HG02642 (cell line): ENCODE data around the gene SCO2.
"Not testable (repeated sequence)": the region's sequence is repeated elsewhere in the genome, so short reads cannot be mapped to it uniquely, and the experiment has no call there.

ENCODE experiments used
- ATAC-seq: cut with Tn5 transposase; IDR thresholded peaks from one replicate; pipeline ENCODE4 v1.9.1; 2021; ENCODE audit warnings: mild to moderate bottlenecking; ENCODE audit not compliant: unreplicated experiment, poor library complexity

SCO2 gene

DNA sequence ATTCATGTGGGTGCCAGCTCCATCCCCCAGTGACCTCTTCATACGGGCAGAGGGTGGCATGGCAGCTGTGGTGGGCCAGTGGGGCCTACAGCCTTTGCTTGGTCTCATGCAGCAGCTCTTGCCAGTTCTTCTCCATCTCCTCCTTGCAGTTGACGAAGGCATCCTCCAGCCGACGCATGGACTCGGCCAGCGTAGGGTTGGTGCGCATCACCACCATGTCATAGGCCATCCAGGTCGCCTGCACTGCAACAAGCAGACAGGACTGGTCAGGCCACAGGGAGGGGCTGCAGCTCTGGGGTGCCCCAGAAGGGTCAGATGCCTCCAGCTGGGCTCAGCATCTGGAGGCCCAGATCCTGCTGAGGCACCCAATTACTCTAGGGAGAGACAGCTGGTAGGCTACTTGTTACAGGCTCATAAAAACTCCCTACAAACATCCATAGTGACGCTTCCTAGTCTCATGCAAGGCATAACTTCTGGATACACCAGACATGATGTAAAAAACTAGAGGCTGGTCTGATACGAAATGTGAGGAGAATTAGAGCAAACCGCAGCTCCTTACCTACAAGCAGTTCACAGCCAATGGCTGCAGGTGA, 25.9 kb upstream of the SCO2 start:
- no peak for ATAC-seq

DNA sequence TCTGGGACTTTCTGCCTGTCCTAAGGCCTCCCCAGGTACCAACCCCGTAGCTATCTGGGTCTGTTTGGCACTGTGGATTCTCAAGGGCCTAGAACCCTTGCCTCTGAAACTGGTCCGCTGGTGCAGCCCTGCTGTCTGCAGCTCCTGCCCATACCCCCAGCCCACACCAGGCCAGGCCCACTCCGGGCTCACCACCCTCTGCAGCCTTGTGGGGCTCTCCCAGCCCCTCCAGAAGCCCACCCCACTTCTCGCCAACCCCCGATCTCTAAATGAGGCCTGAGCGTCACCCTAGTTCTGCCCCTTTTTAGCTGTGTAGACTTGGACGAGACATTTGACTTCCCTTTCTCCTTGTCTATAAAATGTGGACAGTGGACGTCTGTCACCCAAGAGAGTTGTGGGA, 25.0 kb upstream of the SCO2 start:
- no peak for ATAC-seq

DNA sequence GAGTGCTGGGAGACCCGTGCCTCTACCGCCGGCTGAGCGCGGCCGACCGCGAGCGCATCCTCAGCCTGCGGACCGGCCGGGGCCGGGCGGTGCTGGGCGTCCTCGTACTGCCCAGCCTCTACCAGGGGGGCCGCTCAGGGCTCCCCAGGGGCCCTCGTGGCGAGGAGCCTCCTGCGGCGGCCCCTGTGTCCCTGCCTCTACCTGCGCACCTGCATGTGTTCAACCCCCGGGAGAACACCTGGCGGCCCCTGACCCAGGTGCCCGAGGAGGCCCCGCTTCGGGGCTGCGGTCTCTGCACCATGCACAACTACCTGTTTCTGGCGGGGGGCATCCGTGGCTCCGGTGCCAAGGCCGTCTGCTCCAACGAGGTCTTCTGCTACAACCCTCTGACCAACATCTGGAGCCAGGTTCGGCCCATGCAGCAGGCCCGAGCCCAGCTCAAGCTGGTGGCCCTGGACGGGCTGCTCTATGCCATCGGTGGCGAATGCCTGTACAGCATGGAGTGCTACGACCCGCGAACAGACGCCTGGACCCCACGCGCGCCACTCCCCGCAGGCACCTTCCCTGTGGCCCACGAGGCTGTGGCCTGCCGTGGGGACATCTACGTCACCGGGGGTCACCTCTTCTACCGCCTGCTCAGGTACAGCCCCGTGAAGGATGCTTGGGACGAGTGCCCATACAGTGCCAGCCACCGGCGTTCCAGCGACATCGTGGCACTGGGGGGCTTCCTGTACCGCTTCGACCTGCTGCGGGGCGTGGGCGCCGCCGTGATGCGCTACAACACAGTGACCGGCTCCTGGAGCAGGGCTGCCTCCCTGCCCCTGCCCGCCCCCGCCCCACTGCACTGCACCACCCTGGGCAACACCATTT, 23.8 kb upstream of the SCO2 start:
- ATAC-seq = no peak

DNA sequence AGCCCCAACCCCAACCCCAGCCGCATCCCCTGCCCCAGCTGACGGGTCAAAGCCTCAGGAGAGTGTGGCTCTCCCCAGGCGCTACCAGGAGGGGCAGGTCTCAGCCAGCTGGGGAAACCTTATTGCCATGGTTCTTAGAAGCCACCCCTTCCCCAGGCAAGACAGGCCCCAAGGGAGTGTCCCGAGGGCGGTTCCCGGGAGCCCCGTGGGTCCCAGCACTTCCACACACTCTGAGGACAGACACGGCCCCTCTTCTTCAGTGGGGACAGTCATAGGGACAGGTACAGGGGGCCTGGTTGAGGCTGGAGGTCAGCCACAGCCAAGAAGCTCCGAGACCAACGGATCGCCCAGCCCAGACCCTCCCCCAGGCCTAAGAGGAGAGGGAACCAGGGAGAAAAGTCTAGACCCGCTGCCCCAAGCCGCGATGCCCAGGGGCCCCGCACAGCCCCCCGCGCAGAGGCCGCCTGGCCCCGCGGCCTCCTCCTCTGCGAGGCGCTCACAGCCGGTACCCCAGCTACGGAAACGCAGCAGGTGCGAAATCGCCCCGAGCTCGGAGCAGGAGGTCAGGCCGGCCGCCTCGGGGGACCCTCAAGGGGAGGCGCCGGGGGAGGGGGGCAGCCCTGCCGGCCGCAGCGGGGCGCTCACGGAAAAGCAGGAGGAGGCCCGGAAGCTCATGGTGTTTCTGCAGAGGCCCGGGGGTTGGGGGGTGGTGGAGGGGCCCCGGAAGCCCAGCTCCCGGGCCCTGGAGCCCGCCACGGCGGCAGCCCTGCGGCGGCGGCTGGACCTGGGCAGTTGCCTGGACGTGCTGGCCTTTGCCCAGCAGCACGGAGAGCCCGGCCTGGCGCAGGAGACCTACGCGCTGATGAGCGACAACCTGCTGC, 22.9 kb upstream of the SCO2 start:
- no peak for ATAC-seq

DNA sequence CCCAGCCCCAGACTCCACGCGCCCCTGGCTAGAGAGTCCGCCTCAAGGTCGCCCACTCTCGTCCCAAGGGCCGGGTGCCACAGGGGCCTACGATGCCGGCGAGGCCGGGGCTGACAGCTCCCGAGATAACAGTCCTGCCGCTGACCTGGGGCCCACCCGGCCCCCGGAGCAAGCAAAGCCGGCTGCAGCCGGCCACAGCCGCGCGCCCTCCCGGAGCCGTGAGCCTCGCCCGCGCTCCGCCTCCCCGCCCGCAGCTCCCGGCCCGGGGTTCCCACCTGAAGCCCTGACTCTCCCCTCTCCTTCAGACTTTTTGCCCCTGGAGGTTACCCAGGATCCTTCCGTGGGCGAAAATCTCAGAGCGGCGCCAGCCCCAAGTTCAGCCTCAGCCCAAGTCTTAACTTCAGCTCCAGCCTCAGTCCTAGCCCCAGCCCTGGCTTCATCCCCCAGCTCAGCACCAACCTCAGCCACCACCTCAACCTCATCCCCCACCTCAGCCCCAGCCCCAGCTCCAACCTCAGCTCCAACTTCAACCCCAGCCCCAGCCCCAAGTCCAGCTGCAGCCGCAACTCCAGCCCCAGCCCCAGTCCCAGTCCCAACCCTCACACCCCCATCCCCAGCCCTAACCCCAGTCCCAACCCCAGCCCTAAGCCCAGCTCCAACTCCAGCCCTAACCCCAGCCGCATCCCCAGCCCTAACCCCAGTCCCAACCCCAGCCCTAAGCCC, 22.0 kb upstream of the SCO2 start:
- ATAC-seq = no peak

DNA sequence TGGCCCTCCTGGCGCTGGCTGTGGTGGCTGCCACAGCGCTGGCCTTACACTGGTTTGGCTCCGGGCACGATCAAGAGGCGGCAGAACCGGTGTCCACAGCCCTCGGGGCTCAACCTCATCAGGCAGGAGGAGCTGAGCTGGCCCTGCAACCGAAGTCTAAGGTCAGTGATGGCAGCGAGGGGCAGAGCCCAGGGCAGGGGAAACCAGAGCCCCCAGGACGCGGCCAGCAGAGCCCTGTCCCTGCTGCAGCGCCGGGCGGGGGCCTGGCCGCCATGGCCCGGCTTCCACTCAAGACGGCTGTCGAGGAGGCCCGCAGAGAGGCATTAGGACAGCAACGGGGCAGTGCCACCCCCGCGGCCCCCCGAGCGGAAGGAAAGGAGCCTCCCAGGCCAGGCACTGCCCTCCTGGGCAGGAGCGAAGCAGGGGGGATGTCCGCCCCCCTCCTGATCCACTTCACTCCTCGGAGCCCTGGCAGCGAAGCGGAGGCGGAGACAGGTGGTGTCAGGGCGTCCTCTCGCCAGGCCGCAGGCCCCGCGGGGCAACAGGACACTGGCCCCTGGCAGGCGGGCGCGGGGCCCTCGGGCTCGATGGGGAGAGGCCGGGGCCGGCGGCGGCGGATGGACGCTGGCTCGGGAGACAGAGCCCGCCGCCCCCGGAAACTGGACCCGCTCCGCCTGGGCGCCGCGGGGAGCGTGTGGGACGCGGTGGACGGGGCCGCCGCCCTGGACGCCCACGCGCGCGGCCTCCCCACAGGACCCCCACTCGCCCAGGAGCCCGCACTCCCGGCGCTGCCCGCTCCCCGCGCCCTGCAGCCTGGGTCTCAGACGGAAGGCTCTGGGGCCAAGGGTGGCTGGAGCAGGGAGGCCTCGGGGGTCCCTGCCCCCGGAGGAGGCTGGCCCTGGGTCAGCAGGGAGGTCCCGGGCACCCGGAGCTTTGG, 21.2 kb upstream of the SCO2 start:
- ATAC-seq = no peak

DNA sequence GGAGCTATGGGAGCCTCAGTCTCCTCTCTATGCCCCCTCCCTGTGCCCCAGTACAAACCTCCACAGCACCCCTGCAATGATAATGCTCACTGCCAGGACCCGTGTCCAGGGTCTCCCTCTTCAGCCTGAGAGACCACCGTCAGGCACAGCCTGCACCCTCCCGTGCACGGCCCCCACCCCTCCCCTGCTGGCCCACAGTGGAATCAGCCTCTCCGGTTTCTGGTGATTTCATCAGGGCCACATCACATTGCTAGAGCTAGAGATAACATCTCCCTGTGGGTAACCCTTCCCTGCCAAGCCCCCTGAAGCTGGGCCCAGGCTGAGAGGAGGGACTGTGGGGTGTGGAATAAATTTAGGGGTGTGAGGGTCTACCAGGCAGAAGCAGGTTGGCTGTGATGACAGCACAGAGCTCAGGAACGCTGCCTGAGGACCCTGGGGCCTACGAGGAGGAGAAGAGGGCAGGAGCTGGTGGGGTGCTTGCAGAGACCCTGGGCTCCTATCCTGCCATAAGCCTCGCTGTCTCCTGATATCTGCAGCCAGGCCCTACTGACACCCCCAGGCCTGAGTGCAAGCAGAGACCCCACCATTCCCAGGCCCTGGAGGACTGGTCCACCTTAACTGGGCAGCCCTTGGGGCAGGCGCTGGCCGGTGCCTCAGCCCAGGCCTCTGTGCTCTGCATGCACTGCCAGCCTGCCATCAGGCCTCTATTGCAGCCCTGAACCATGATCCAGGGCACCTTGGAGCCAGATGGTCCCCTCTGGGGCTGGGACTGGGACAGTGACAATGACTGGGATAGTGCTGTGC, 20.3 kb upstream of the SCO2 start, which contains the start of gene KLHDC7B:
Gene KLHDC7B (plus strand): TSS at position 378 of the 804 bp plus-strand sequence. CDS start 345 bp downstream, at position 723.
- ATAC-seq = no peak

DNA sequence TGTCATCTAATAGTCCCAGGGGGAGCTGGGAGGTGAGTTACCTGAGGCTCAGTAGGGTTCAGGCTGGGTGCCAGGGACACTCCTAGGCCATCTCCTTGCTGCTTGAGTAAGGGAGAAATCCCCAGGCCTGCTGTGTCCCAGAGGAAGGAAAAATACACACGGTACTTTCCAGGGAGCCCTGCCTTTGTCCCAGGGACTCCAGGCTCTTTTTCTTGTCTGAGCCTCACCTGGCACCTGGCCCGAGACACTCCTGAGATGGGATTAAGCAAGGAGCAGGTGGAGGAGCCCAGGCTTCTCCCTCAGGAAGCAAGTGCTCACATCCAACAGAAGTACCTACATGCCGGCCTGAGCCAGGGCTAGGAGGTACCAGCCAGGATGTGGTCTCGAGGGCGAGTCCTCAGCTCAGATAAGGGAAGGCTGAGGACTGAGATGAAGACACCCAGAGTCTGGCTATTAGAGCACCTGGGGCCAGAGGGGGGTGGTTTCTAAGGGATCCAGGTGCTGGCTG, 19.4 kb upstream of the SCO2 start:
- no peak for ATAC-seq

DNA sequence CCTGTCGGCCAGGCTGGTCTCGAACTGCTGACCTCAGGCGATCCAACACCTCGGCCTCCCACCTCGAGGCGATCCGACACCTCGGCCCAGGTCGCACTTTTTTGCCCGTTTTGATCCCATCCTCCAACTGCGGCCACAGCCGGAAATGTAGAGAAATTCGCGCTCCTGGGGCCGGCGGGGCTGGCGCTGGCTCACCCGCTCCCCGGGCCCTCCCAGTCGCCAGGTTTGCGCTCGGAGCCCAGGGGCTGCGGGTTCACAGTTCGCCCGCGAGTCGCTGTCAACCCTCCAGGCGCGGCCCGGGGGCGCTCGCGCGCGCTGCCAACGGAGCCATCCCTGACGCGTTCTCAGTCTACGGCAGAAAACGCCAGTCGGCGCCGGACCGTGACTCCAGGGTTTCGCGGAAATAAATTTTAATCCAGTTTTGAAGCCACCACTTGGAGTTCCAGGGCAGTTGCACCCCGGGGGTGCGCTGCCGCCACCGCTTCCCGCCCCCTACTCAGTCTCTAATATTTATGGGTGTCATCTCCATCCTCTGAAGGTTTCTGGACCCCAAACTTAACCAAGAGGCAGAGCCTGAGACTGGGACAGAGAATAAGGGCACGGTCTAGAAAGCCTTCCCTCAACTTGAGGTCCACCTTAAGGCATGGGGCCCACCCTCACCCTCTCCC, 18.8 kb upstream of the SCO2 start:
- ATAC-seq = no peak

DNA sequence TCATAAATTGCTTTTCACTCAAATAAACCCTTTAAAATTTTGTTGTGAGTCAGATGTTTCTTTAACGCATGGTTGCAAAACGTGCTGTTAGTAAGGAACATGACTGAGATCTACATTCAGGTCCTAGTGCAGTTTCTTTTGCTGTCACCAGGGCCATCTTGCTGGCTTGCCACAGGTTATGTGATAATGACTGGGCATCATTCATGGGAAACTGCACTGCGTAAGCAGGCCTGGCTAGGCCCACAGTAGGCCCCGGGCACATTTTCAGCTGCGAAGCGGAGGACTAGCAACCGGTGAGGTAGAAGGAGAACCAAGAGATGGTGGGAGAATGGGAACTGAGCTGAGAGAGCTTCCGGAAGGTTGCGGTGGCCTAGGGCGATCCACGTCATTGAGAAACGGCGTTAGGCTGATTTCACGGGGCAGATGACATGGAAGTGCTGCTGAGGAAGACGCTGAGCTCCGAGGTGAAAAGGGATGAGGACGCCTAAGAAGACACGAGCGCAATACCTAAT, 17.1 kb upstream of the SCO2 start:
- ATAC-seq = no peak

DNA sequence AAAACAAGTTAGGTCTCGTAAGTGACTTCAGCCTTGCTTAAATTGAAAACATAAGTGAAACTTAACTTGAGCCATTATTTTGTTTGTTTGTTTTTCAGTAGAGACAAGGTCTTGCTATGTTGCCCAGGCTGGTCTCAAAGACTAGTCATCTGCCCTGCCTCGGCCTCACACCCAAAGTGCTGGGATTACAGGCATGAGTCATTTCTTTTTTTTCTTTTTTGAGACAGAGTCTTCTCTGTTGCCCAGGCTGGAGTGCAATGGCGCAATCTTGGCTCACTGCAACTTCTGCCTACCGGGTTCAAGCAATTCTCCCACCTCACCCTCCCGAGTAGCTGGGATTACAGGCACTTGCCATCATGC, 16.2 kb upstream of the SCO2 start:
- not testable (repeated sequence) for ATAC-seq

DNA sequence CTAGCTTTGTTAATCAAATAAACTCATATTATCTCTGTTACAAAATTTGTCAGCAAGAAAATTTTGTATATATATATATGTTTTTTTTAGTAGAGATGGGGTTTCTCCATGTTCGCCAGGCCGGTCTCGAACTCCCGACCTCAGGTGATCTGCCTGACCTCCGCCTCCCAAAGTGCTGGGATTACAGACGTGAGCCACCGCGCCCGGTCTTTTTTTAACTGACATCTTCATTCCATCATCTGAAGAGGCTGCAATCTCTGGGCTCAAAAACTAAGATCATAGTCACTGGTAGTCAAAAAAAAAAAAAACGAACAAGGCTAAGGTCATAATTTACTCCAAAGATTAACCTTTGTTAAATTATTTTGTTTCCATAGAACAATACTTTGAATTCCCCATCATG, 15.0 kb upstream of the SCO2 start:
- no peak for ATAC-seq

DNA sequence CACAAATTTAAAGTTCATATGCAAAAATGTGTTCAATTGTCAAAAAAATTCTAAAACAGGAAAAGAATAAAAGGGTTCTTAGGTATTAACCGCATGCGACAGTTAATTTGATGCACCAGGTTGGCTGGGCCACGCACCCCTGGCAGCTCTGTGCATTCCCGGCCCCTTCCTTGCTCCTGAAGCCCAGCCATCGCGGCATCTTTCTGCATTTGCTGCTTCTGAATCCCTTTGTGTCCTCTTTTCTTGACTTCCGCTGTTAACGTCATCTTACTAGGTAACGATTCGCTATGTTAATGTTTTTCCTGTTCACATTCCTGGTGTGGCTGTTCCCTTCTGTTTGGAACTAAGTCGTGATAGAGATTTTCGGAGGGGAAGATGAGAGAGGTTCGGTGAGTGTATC, 12.4 kb upstream of the SCO2 start:
- no peak for ATAC-seq

DNA sequence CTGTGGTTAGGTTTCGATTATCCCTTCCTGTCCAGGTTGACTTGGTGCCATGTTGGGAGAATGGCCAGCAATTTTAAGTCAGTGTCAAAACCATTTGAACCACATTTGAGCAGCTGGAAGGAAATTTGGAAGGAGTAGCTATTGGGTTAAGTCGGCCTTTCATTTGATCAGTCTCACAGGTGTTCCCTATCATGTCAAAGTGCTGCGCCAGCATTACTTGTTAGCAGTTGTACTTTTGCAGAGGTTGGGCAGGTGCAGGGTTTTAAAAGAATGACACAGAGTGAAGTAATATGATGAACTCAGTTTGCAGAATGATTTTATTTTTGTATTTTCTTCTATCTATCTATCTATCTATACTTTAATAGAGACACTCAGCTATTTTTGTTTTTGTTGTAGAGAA, 10.8 kb upstream of the SCO2 start:
- ATAC-seq = no peak

DNA sequence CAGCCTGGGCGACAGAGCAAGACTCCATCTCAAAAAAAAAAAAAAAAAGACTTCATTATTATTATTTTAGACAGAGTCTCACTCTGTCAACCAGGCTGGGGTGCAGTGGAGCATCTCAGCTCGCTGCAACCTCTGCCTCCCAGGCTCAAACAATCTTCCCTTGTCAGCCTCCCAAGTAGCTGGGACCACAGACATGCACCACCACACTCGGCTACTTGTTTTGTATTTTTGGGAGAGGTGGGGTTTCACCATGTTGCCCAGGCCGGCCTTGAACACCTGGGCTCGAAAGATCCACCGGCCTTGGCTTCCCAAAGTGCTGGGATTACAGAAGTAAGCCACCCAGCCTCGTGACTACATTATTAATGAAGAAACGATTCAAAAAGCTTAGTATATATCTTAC, 9.7 kb upstream of the SCO2 start:
- no peak for ATAC-seq

DNA sequence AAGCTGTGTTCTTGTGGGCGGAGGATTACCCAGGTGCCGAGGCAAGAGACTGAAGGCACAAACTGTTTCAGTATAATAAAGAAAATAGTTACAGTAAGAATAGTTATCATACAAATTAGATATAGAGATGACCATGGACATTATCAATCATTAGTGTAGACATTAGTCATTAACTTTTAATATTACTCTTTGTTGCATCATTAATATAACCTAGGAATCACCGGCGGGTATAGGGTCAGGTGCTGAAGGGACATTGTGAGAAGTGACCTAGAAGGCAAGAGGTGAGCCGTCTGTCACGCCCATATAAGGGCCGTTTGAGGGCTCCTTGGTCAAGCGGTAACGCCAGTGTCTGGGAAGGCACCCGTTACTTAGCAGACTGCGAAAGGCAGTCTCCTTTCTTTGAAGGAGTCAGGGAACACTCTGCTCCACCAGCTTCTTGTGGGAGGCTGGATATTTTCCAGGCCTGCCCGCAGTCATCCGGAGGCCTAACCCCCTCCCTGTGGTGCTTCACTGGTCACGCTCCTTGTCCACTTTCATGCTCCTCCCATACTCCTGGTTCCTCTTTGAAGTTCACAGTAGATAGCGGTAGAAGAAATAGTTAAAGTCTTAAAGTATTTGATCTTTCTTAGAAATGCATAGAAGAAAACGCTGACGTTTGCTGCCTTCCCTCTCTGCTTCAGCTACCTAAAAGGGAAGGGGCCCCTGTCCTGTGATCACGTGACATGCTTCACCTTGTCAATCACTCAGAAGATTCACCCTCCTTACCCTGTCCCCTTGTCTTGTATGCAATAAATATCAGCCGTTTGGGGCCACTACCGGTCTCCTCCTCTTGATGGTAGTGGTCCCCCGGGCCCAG, 8.7 kb upstream of the SCO2 start:
- not testable (repeated sequence) for ATAC-seq
